GM19351 (cell line): Measurements from ENCODE around the gene MAPT.

ENCODE experiments used
- ATAC-seq: cut with Tn5 transposase; IDR thresholded peaks from one replicate; pipeline ENCODE4 v1.9.1; 2021; ENCODE audit warnings: mild to moderate bottlenecking, moderate library complexity; ENCODE audit not compliant: unreplicated experiment

The MAPT gene

GRCh38 chr17:45985447-45985846 lies 91.1 kb downstream of the MAPT start:
- no peak for ATAC-seq

DNA sequence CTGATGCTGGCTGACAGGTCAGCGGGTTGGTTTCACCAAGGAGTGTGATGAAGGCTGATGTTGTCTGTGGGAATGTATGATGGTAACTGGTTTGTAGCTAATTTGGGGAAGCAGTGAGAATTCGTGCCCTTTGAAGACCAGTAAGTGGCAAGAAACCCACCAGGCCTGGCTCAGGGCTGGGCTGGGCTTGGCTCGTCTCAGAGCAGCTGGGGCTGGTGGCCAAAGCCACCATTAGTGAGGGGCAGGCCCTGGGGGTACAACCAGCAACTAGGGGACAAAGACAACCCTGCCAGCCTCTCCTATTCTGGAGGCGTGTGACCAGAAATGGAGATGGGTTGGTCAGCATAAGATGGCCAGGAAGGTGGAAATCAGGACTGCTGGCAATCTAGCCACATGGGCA lies 91.7 kb downstream of the MAPT start:
- ATAC-seq = no peak

DNA sequence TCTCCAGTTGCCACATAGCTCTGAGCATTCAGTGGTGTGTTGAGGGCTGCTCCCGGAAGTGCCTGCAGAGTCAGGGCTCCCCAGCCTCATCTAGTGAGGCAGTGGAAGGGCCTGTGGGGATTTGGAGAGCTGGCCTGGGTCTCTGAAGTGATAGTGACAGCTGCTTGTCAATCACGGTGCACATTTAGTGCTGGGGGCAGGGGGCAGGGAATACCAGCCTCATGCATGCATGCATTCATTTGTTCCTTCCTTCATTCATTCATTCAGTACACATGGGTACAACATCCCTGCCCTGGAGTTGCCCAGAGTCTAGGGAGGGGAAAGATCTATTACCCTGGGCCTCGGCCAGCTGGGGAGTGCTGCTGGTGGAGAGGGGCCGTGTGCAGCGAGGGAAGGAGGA lies 93.4 kb downstream of the MAPT start:
- ATAC-seq = no peak

DNA sequence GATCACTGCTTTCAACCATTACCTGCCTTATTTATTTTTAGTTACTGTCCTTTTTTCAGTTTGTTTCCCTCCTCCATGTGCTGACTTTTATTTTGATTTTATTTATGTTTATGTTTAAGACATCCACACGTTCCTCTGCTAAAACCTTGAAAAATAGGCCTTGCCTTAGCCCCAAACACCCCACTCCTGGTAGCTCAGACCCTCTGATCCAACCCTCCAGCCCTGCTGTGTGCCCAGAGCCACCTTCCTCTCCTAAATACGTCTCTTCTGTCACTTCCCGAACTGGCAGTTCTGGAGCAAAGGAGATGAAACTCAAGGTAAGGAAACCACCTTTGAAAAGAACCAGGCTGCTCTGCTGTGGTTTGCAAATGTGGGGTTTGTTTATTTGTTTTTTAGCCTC lies 95.4 kb downstream of the MAPT start:
- ATAC-seq = no peak

GRCh38 chr17:45990886-45991285 lies 96.5 kb downstream of the MAPT start:
- no peak for ATAC-seq

DNA sequence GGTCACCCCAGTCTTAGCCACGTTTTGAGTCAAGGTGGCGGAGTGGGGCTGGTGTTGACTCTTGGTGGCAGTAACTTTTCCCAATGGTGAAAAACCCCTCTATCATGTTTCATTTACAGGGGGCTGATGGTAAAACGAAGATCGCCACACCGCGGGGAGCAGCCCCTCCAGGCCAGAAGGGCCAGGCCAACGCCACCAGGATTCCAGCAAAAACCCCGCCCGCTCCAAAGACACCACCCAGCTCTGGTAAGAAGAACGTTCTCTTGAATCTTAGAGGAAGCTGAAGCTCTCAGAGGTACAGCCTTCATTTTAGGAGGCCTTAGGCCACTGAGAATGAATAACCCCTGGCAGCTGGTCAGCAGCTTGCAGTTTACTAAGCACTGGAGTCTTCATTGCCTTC lies 97.0 kb downstream of the MAPT start:
- no peak for ATAC-seq

GRCh38 chr17:45992175-45992574 lies 97.8 kb downstream of the MAPT start:
- no peak for ATAC-seq

GRCh38 chr17:45992904-45993303 lies 98.5 kb downstream of the MAPT start:
- no peak for ATAC-seq

- no peak for ATAC-seq
Observed at GRCh38 chr17:45993962-45994627, 99.7 kb downstream of the MAPT start.

GRCh38 chr17:45994987-45995386 lies 100.6 kb downstream of the MAPT start:
- no peak for ATAC-seq

- no peak for ATAC-seq
Observed at GRCh38 chr17:45995627-45996270, 101.4 kb downstream of the MAPT start.

DNA sequence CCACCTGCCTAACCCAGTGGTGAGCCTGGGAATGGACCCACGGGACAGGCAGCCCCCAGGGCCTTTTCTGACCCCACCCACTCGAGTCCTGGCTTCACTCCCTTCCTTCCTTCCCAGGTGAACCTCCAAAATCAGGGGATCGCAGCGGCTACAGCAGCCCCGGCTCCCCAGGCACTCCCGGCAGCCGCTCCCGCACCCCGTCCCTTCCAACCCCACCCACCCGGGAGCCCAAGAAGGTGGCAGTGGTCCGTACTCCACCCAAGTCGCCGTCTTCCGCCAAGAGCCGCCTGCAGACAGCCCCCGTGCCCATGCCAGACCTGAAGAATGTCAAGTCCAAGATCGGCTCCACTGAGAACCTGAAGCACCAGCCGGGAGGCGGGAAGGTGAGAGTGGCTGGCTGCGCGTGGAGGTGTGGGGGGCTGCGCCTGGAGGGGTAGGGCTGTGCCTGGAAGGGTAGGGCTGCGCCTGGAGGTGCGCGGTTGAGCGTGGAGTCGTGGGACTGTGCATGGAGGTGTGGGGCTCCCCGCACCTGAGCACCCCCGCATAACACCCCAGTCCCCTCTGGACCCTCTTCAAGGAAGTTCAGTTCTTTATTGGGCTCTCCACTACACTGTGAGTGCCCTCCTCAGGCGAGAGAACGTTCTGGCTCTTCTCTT lies 102.1 kb downstream of the MAPT start:
- ATAC-seq = no peak

DNA sequence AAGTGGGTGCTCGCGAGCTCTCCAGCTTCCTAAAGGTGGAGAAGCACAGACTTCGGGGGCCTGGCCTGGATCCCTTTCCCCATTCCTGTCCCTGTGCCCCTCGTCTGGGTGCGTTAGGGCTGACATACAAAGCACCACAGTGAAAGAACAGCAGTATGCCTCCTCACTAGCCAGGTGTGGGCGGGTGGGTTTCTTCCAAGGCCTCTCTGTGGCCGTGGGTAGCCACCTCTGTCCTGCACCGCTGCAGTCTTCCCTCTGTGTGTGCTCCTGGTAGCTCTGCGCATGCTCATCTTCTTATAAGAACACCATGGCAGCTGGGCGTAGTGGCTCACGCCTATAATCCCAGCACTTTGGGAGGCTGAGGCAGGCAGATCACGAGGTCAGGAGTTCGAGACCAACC lies 102.8 kb downstream of the MAPT start:
- no peak for ATAC-seq

DNA sequence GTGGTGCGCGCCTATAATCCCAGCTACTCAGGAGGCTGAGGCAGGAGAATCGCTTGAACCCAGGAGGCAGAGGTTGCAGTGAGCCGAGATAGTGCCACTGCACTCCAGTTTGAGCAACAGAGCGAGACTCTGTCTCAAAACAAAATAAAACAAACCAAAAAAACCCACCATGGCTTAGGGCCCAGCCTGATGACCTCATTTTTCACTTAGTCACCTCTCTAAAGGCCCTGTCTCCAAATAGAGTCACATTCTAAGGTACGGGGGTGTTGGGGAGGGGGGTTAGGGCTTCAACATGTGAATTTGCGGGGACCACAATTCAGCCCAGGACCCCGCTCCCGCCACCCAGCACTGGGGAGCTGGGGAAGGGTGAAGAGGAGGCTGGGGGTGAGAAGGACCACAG lies 103.3 kb downstream of the MAPT start:
- ATAC-seq = no peak

GRCh38 chr17:45998987-45999899 lies 104.9 kb downstream of the MAPT start, which contains the start of gene STH:
Gene STH (plus strand): TSS chr17:45999250. CDS start chr17:45999280, 30 bp downstream.
- no peak for ATAC-seq

DNA sequence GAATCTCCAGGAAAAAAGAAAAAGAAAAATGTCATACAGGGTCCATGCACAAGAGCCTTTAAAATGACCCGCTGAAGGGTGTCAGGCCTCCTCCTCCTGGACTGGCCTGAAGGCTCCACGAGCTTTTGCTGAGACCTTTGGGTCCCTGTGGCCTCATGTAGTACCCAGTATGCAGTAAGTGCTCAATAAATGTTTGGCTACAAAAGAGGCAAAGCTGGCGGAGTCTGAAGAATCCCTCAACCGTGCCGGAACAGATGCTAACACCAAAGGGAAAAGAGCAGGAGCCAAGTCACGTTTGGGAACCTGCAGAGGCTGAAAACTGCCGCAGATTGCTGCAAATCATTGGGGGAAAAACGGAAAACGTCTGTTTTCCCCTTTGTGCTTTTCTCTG lies 105.5 kb downstream of the MAPT start:
- no peak for ATAC-seq

- no peak for ATAC-seq
Observed at GRCh38 chr17:46000292-46000691, 105.9 kb downstream of the MAPT start.

DNA sequence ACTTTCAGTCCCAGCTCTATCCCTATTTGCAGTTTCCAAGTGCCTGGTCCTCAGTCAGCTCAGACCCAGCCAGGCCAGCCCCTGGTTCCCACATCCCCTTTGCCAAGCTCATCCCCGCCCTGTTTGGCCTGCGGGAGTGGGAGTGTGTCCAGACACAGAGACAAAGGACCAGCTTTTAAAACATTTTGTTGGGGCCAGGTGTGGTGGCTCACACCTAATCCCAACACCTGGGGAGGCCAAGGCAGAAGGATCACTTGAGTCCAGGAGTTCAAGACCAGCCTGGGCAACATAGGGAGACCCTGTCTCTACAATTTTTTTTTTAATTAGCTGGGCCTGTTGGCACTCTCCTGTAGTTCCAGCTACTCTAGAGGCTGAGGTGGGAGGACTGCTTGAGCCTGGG lies 106.4 kb downstream of the MAPT start:
- ATAC-seq = no peak

GRCh38 chr17:46001390-46002310 lies 107.3 kb downstream of the MAPT start:
- no peak for ATAC-seq

DNA sequence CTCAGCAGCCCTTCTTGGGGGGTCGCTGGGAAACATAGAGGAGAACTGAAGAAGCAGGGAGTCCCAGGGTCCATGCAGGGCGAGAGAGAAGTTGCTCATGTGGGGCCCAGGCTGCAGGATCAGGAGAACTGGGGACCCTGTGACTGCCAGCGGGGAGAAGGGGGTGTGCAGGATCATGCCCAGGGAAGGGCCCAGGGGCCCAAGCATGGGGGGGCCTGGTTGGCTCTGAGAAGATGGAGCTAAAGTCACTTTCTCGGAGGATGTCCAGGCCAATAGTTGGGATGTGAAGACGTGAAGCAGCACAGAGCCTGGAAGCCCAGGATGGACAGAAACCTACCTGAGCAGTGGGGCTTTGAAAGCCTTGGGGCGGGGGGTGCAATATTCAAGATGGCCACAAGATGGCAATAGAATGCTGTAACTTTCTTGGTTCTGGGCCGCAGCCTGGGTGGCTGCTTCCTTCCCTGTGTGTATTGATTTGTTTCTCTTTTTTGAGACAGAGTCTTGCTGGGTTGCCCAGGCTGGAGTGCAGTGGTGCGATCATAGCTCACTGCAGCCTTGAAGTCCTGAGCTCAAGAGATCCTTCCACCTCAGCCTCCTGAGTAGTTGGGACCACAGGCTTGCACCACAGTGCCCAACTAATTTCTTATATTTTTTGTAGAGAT lies 108.1 kb downstream of the MAPT start:
- no peak for ATAC-seq
